SK-N-SH treated with all-trans-retinoic acid at 6 μM for 48 hours (cell line): ENCODE measurements around the gene KIF4A.

ENCODE experiments used
- ATAC-seq: fragments of 200-7000 bp; cut with Tn5 transposase; 3 replicates; pipeline ENCODE4 v1.9.1; 2020; ENCODE audit warnings: mild to moderate bottlenecking, moderate library complexity
- ARNTL ChIP-seq: fragments of 450-650 bp; formaldehyde crosslinking; IDR thresholded peaks from 2 replicates; pipeline ENCODE4 v1.5.0; 2020; ENCODE audit warnings: low read depth, mild to moderate bottlenecking, moderate library complexity, borderline replicate concordance
- BACH2 ChIP-seq: fragments of 250-450 bp; sonication (Bioruptor Pico); IDR thresholded peaks from 2 replicates; pipeline ENCODE4 v1.9.0; 2021; ENCODE audit warnings: mild to moderate bottlenecking, borderline replicate concordance
- CSDC2 ChIP-seq: fragments of 250-450 bp; sonication (Bioruptor Pico); IDR thresholded peaks from 2 replicates; pipeline ENCODE4 v1.5.0; 2020; ENCODE audit warnings: mild to moderate bottlenecking, moderate library complexity
- ESRRG ChIP-seq: fragments of 250-450 bp; sonication (Bioruptor Pico); IDR thresholded peaks from 2 replicates; pipeline ENCODE4 v1.6.1; 2021; ENCODE audit warnings: mild to moderate bottlenecking
- GLIS3 ChIP-seq: fragments of 250-450 bp; sonication (Bioruptor Pico); IDR thresholded peaks from 2 replicates; pipeline ENCODE4 v1.5.0; 2020; ENCODE audit warnings: mild to moderate bottlenecking, moderate library complexity
- ISL1 ChIP-seq: fragments of 250-450 bp; sonication (Bioruptor Pico); IDR thresholded peaks from 2 replicates; pipeline ENCODE4 v2.1.2; 2022; ENCODE audit warnings: mild to moderate bottlenecking, moderate library complexity
- OSR1 ChIP-seq: fragments of 250-450 bp; sonication (Bioruptor Pico); IDR thresholded peaks from 2 replicates; pipeline ENCODE4 v1.8.0; 2022; ENCODE audit warnings: moderate library complexity, mild to moderate bottlenecking, inconsistent platforms
- PPARA ChIP-seq: fragments of 250-450 bp; sonication (Bioruptor Pico); IDR thresholded peaks from 2 replicates; pipeline ENCODE4 v1.5.0; 2020; ENCODE audit warnings: mild to moderate bottlenecking, borderline replicate concordance
- SNAI2 ChIP-seq: fragments of 250-450 bp; sonication (Bioruptor Pico); IDR thresholded peaks from 2 replicates; pipeline ENCODE4 v1.5.0; 2020; ENCODE audit warnings: mild to moderate bottlenecking, moderate library complexity
- TCF4 ChIP-seq: fragments of 250-450 bp; sonication (Bioruptor Pico); IDR thresholded peaks from 2 replicates; pipeline ENCODE4 v1.8.0; 2021; ENCODE audit warnings: mild to moderate bottlenecking, moderate library complexity, borderline replicate concordance
- TOX ChIP-seq: fragments of 250-450 bp; sonication (Bioruptor Pico); IDR thresholded peaks from 2 replicates; pipeline ENCODE4 v1.8.0; 2021; ENCODE audit warnings: mild to moderate bottlenecking, moderate library complexity, borderline replicate concordance
- ZFP3 ChIP-seq: fragments of 250-450 bp; sonication (Bioruptor Pico); IDR thresholded peaks from 2 replicates; pipeline ENCODE4 v1.5.0; 2020; ENCODE audit warnings: mild to moderate bottlenecking, moderate library complexity
- ZFP30 ChIP-seq: fragments of 450-650 bp; formaldehyde crosslinking; IDR thresholded peaks from 2 replicates; pipeline ENCODE4 v1.5.0; 2022; ENCODE audit warnings: mild to moderate bottlenecking, moderate library complexity
- ZNF565 ChIP-seq: fragments of 450-650 bp; formaldehyde crosslinking; conservative IDR thresholded peaks from 2 replicates; pipeline ENCODE4 v1.5.0; 2020; ENCODE audit warnings: low read depth, mild to moderate bottlenecking, moderate library complexity
- ZNF70 ChIP-seq: fragments of 450-650 bp; formaldehyde crosslinking; IDR thresholded peaks from 2 replicates; pipeline ENCODE4 v1.5.0; 2020; ENCODE audit warnings: mild to moderate bottlenecking, moderate library complexity
- ZNF8 ChIP-seq: fragments of 450-650 bp; formaldehyde crosslinking; IDR thresholded peaks from 2 replicates; pipeline ENCODE4 v1.5.0; 2020; ENCODE audit warnings: mild to moderate bottlenecking, moderate library complexity
- TF ChIP-seq, protein P1 (sequence below): fragments of 250-450 bp; sonication (Bioruptor Pico); IDR thresholded peaks from 2 replicates; pipeline ENCODE4 v1.5.1; 2021; ENCODE audit warnings: mild to moderate bottlenecking, moderate library complexity
- TF ChIP-seq, protein P2 (sequence below): fragments of 250-450 bp; sonication (Bioruptor Pico); IDR thresholded peaks from 2 replicates; pipeline ENCODE4 v1.5.1; 2020; ENCODE audit warnings: low read depth, mild to moderate bottlenecking, moderate library complexity
- TF ChIP-seq, protein P3 (sequence below): fragments of 250-450 bp; sonication (Bioruptor Pico); IDR thresholded peaks from 2 replicates; pipeline ENCODE4 v1.8.0; 2020; ENCODE audit warnings: mild to moderate bottlenecking, moderate library complexity, borderline replicate concordance
- TF ChIP-seq, protein P4 (sequence below): fragments of 250-450 bp; sonication (Bioruptor Pico); IDR thresholded peaks from 2 replicates; pipeline ENCODE4 v1.5.0; 2020; ENCODE audit warnings: mild to moderate bottlenecking, moderate library complexity

Gene KIF4A

DNA sequence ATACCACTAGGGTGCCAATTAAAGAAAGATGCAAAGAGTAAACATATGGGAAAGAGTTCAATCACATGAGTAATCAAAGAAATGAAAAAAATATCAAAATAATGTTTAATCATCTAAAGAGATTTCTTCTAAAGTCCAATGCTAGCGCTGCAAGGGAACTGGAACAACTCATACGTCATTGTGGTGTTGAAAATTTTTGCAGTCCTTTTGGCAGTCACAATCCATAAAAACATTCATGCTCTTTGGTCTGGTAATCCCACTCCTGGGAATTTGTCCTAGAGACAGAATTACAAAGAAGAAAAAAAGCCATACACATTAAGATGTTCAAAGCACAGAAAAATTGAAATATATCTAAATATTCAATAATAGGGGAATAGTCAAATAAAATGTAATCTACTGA, 34.5 kb upstream of the KIF4A start (continued):
- TF ChIP-seq ESRRG (CRISPR knock-in tag) (no peak), ZFP3 (CRISPR knock-in tag) (no peak), TOX (CRISPR knock-in tag) (no peak), ZNF70 (no peak), OSR1 (no peak), BACH2 (CRISPR knock-in tag) (no peak)
- TF ChIP-seq, protein P1, sequence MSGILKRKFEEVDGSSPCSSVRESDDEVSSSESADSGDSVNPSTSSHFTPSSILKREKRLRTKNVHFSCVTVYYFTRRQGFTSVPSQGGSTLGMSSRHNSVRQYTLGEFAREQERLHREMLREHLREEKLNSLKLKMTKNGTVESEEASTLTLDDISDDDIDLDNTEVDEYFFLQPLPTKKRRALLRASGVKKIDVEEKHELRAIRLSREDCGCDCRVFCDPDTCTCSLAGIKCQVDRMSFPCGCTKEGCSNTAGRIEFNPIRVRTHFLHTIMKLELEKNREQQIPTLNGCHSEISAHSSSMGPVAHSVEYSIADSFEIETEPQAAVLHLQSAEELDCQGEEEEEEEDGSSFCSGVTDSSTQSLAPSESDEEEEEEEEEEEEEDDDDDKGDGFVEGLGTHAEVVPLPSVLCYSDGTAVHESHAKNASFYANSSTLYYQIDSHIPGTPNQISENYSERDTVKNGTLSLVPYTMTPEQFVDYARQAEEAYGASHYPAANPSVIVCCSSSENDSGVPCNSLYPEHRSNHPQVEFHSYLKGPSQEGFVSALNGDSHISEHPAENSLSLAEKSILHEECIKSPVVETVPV (CRISPR knock-in tag), result no peak

DNA sequence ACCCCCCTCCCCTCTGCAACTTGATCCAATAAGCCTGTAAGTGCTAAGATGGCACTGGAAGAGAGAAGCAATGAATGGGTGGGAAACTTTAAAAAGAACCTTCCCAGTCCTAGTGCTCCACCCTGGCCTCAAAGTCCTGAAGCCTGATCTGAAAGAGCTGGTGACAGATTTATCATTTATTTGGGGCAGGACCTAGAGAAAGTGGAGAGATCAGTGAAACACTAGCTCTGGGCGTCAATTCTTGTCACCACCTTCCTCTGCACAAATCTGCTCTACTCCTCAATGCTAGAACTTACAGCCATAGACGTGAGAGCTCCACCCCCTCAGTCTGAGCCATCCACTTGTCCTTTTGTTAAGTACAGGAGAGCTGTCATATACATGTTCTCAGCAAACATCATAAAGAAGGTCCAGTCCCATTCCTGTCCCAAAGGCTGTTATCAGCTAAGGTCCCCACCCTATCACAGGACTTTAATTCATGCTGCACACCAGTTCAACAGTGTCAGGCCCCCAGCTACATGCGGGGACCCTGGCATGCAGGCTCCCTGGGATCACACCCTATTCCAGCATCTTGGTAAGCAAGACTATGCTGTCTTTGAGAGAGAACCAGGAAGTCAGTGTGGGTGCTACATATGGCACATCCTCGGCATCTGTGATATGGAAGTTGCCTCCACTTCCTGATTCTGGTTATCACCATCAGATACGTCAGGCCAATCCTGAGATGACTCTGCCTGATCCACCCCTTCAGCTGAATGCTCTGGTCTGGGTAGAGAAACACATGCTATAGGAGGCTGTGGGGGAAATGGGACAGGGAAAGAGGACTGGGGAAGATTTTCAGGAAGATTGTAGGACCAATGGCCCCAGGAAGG, 32.2 kb upstream of the KIF4A start:
- no peak for ATAC-seq
- TF ChIP-seq, protein P2, sequence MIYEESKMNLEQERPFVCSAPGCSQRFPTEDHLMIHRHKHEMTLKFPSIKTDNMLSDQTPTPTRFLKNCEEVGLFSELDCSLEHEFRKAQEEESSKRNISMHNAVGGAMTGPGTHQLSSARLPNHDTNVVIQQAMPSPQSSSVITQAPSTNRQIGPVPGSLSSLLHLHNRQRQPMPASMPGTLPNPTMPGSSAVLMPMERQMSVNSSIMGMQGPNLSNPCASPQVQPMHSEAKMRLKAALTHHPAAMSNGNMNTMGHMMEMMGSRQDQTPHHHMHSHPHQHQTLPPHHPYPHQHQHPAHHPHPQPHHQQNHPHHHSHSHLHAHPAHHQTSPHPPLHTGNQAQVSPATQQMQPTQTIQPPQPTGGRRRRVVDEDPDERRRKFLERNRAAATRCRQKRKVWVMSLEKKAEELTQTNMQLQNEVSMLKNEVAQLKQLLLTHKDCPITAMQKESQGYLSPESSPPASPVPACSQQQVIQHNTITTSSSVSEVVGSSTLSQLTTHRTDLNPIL (CRISPR knock-in tag), result no peak
- no peak for TF ChIP-seq OSR1
- no peak for TF ChIP-seq SNAI2 (CRISPR knock-in tag)
- no peak for TF ChIP-seq ZNF8 (CRISPR knock-in tag)
- TF ChIP-seq ZFP30, result no peak
- TF ChIP-seq PPARA (CRISPR knock-in tag), result no peak
- TF ChIP-seq TOX (CRISPR knock-in tag), result no peak
- no peak for TF ChIP-seq GLIS3 (CRISPR knock-in tag)
- TF ChIP-seq ISL1, result no peak
- TF ChIP-seq ZNF565 (CRISPR knock-in tag), result no peak
- TF ChIP-seq ZNF70, result no peak
- no peak for TF ChIP-seq CSDC2 (CRISPR knock-in tag)
- TF ChIP-seq ESRRG (CRISPR knock-in tag), result no peak
- TF ChIP-seq TCF4 (CRISPR knock-in tag), result no peak

DNA sequence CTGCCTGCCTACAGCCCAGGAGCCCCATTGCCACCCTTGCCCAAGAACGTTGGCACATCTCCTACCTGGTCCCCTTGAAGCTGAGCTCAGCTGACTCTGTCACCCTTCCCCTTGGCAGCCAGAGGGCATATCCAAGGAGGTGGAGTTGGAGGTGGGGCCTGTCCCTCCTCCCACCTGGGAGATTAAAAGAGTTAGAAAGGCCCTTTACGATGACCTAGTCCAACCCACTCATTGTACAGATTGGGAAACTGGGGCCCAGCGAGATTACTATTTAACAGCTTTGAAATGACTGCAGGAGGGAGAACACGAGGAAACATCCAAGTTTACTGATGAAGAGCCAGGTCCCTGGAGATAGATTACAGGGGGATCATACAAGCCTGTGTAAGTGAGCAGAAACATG, 29.8 kb upstream of the KIF4A start, which contains the start of gene P2RY4:
Gene P2RY4, minus strand, starts transcription at position 101 of the 400 bp plus-strand sequence. CDS start 580 bp downstream, outside the sequence.
- no peak for TF ChIP-seq ESRRG (CRISPR knock-in tag)
- TF ChIP-seq TCF4 (CRISPR knock-in tag), result no peak
- TF ChIP-seq, protein P3, sequence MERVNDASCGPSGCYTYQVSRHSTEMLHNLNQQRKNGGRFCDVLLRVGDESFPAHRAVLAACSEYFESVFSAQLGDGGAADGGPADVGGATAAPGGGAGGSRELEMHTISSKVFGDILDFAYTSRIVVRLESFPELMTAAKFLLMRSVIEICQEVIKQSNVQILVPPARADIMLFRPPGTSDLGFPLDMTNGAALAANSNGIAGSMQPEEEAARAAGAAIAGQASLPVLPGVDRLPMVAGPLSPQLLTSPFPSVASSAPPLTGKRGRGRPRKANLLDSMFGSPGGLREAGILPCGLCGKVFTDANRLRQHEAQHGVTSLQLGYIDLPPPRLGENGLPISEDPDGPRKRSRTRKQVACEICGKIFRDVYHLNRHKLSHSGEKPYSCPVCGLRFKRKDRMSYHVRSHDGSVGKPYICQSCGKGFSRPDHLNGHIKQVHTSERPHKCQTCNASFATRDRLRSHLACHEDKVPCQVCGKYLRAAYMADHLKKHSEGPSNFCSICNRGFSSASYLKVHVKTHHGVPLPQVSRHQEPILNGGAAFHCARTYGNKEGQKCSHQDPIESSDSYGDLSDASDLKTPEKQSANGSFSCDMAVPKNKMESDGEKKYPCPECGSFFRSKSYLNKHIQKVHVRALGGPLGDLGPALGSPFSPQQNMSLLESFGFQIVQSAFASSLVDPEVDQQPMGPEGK (CRISPR knock-in tag), result no peak
- no peak for TF ChIP-seq CSDC2 (CRISPR knock-in tag)
- TF ChIP-seq PPARA (CRISPR knock-in tag), result no peak
- TF ChIP-seq ARNTL, result no peak
- TF ChIP-seq ZNF70, result no peak
- TF ChIP-seq TOX (CRISPR knock-in tag), result no peak
- TF ChIP-seq ZFP3 (CRISPR knock-in tag), result no peak
- no peak for TF ChIP-seq ISL1
- TF ChIP-seq, protein P4, sequence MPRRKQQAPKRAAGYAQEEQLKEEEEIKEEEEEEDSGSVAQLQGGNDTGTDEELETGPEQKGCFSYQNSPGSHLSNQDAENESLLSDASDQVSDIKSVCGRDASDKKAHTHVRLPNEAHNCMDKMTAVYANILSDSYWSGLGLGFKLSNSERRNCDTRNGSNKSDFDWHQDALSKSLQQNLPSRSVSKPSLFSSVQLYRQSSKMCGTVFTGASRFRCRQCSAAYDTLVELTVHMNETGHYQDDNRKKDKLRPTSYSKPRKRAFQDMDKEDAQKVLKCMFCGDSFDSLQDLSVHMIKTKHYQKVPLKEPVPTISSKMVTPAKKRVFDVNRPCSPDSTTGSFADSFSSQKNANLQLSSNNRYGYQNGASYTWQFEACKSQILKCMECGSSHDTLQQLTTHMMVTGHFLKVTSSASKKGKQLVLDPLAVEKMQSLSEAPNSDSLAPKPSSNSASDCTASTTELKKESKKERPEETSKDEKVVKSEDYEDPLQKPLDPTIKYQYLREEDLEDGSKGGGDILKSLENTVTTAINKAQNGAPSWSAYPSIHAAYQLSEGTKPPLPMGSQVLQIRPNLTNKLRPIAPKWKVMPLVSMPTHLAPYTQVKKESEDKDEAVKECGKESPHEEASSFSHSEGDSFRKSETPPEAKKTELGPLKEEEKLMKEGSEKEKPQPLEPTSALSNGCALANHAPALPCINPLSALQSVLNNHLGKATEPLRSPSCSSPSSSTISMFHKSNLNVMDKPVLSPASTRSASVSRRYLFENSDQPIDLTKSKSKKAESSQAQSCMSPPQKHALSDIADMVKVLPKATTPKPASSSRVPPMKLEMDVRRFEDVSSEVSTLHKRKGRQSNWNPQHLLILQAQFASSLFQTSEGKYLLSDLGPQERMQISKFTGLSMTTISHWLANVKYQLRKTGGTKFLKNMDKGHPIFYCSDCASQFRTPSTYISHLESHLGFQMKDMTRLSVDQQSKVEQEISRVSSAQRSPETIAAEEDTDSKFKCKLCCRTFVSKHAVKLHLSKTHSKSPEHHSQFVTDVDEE, result no peak
- TF ChIP-seq ZFP30, result no peak
- TF ChIP-seq ZNF8 (CRISPR knock-in tag), result no peak
- no peak for TF ChIP-seq SNAI2 (CRISPR knock-in tag)
- no peak for TF ChIP-seq GLIS3 (CRISPR knock-in tag)
- no peak for TF ChIP-seq ZNF565 (CRISPR knock-in tag)
- TF ChIP-seq, protein P2 (CRISPR knock-in tag), result no peak
- ATAC-seq, result no peak
